HG02981 (cell line): Measurements from ENCODE around the gene FANCC.
A peak's percentile ranks its signal among the peaks of the same experiment; 100 is the strongest.

Experiments used
- ATAC-seq: cut with Tn5 transposase; IDR thresholded peaks from one replicate; pipeline ENCODE4 v1.9.1; 2021; ENCODE audit warnings: mild to moderate bottlenecking, moderate library complexity; ENCODE audit not compliant: unreplicated experiment

Gene FANCC

GRCh38 chr9:95317119-95317892, at the start of gene FANCC:
TSS of gene FANCC (minus strand) at chr9:95317709. CDS start at chr9:95249291, 68,418 bp downstream.
- ATAC-seq = peak; percentile 74

GRCh38 chr9:95366731-95367325, 49.3 kb upstream of the FANCC start:
- ATAC-seq = no peak

GRCh38 chr9:95365766-95366165, 48.3 kb upstream of the FANCC start:
- no peak for ATAC-seq

GRCh38 chr9:95363051-95363841, 45.7 kb upstream of the FANCC start:
- no peak for ATAC-seq

- no peak for ATAC-seq
Measured at GRCh38 chr9:95360866-95361265, 43.4 kb upstream of the FANCC start.

- ATAC-seq = no peak
Measured at GRCh38 chr9:95357316-95357715, 39.8 kb upstream of the FANCC start.

- no peak for ATAC-seq
Measured at GRCh38 chr9:95355500-95355899, 38.0 kb upstream of the FANCC start.

GRCh38 chr9:95351051-95351450, 33.5 kb upstream of the FANCC start:
- ATAC-seq = no peak

GRCh38 chr9:95350266-95350665, 32.8 kb upstream of the FANCC start:
- ATAC-seq = no peak

GRCh38 chr9:95349091-95350038, 31.9 kb upstream of the FANCC start:
- ATAC-seq = no peak

GRCh38 chr9:95346021-95346420, 28.5 kb upstream of the FANCC start:
- no peak for ATAC-seq

GRCh38 chr9:95344735-95345325, 27.3 kb upstream of the FANCC start:
- ATAC-seq = no peak

- ATAC-seq = no peak
Measured at GRCh38 chr9:95343725-95344287, 26.3 kb upstream of the FANCC start.

- no peak for ATAC-seq
Measured at GRCh38 chr9:95342571-95342970, 25.1 kb upstream of the FANCC start.

- ATAC-seq = no peak
Measured at GRCh38 chr9:95341293-95341962, 23.9 kb upstream of the FANCC start.

- no peak for ATAC-seq
Measured at GRCh38 chr9:95338243-95338642, 20.7 kb upstream of the FANCC start.

GRCh38 chr9:95336281-95336680, 18.8 kb upstream of the FANCC start:
- ATAC-seq = no peak

GRCh38 chr9:95333426-95333825, 15.9 kb upstream of the FANCC start:
- no peak for ATAC-seq

- ATAC-seq = no peak
Measured at GRCh38 chr9:95332860-95333259, 15.4 kb upstream of the FANCC start.
